Mesothelial cell of epicardium (in vitro differentiated cells): ENCODE results near the gene IFNL4. TPM values are rescaled to one million over a fixed set of nuclear protein-coding genes. Genes with fewer than 3 reads are reported as not detected.

Source experiments
- DNase-seq, 2 experiments: peaks; one replicate each; pipeline ENCODE4 v3.0.0; 2021; ENCODE audit warnings: low spot score in 2 of 2; ENCODE audit not compliant: unreplicated experiment in 2 of 2
- H3K27ac Mint-ChIP-seq: 2 replicates; pipeline ENCODE4 v1.8.0; 2021; ENCODE audit warnings: mixed read lengths
- H3K27me3 Mint-ChIP-seq: 2 replicates; pipeline ENCODE4 v1.8.0; 2021; ENCODE audit warnings: low read depth, mixed read lengths
- H3K36me3 Mint-ChIP-seq: 2 replicates; pipeline ENCODE4 v1.8.0; 2021; ENCODE audit warnings: mixed read lengths
- H3K4me1 Mint-ChIP-seq: 2 replicates; pipeline ENCODE4 v1.8.0; 2021; ENCODE audit warnings: mixed read lengths
- H3K4me3 Mint-ChIP-seq: 2 replicates; pipeline ENCODE4 v1.8.0; 2021; ENCODE audit warnings: mild to moderate bottlenecking, moderate library complexity, mixed read lengths
- H3K9me3 Mint-ChIP-seq: 2 replicates; pipeline ENCODE4 v1.8.0; 2021; ENCODE audit warnings: mixed read lengths
- CTCF ChIP-seq: fragments of 200-600 bp; sonication (generic); IDR thresholded peaks from one replicate; pipeline ENCODE4 v1.5.0; 2021; ENCODE audit warnings: antibody characterized with exemption; ENCODE audit not compliant: unreplicated experiment
- total RNA-seq: library from RNA; stranded (reverse); gene quantifications from 3 replicates; pipeline ENCODE4 v1.2.1, GENCODE V29; 2021

IFNL4 gene
- 0.14 to 0.74 TPM (median 0.40 TPM) in 3 replicates for total RNA-seq

- Mint-ChIP-seq H3K4me1 (peaks cover 34% of the 10 kb centered on the region), H3K4me3 (no peak within 1 kb of the TSS), H3K36me3 (no peaks in the 10 kb centered on the region), H3K27ac (peak within 1 kb of the TSS; percentile 71), H3K9me3 (peaks cover 4% of the 10 kb centered on the region), H3K27me3 (peaks cover 51% of the 10 kb centered on the region)
- no peak for TF ChIP-seq CTCF
- no peak for DNase-seq
Measured at GRCh38 chr19:39248806-39249205, at the start of gene IFNL4. TSS of gene IFNL4 (minus strand) at chr19:39248856.

GRCh38 chr19:39297931-39298634 is 49.4 kb upstream of the IFNL4 start:
- Mint-ChIP-seq H3K36me3 (no peaks in the 10 kb centered on the region), H3K27ac (no peak overlapping the region), H3K4me1 (peaks cover 9% of the 10 kb centered on the region), H3K4me3 (no peak overlapping the region), H3K27me3 (peaks cover 20% of the 10 kb centered on the region), H3K9me3 (no peaks in the 10 kb centered on the region)
- no peak for TF ChIP-seq CTCF
- no peak for DNase-seq

GRCh38 chr19:39296906-39297305 is 48.2 kb upstream of the IFNL4 start:
- Mint-ChIP-seq H3K27me3 (peaks cover 26% of the 10 kb centered on the region), H3K9me3 (no peaks in the 10 kb centered on the region), H3K4me1 (peaks cover 4% of the 10 kb centered on the region), H3K36me3 (no peaks in the 10 kb centered on the region), H3K4me3 (no peak overlapping the region), H3K27ac (no peak overlapping the region)
- DNase-seq: no peak
- TF ChIP-seq CTCF: no peak

GRCh38 chr19:39296055-39296645 is 47.5 kb upstream of the IFNL4 start, which contains the start of gene IFNL1:
TSS of gene IFNL1 (plus strand) at chr19:39296407. CDS start at chr19:39296422, 15 bp downstream.
- Mint-ChIP-seq H3K4me1 (peaks cover 4% of the 10 kb centered on the region), H3K9me3 (no peaks in the 10 kb centered on the region), H3K27ac (no peak within 1 kb of the TSS), H3K4me3 (no peak within 1 kb of the TSS), H3K27me3 (peaks cover 31% of the 10 kb centered on the region), H3K36me3 (no peaks in the 10 kb centered on the region)
- TF ChIP-seq CTCF: no peak
- DNase-seq: no peak

GRCh38 chr19:39293394-39293793 is 44.7 kb upstream of the IFNL4 start:
- no peaks in the 10 kb centered on the region for H3K36me3 Mint-ChIP-seq
- H3K4me1 Mint-ChIP-seq: peaks cover 2% of the 10 kb centered on the region
- peaks cover 5% of the 10 kb centered on the region for H3K9me3 Mint-ChIP-seq
- H3K27me3 Mint-ChIP-seq: peaks cover 54% of the 10 kb centered on the region
- H3K27ac Mint-ChIP-seq: no peak overlapping the region
- no peak overlapping the region for H3K4me3 Mint-ChIP-seq
- no peak for DNase-seq
- no peak for TF ChIP-seq CTCF
